Choroid plexus epithelial cell (primary cell): ENCODE results near the gene RETREG1.

ENCODE experiments used
- DNase-seq: peaks from one replicate; pipeline ENCODE4 v3.0.0-alpha.2; 2010; ENCODE audit warnings: low read depth
- H3K4me3 ChIP-seq: 2 replicates; pipeline ENCODE4 v1.5.1; 2011; ENCODE audit warnings: low read depth, mild to moderate bottlenecking, control low read depth, low read length, moderate library complexity
- TF ChIP-seq, protein P1 (sequence below): conservative IDR thresholded peaks from 2 replicates; pipeline ENCODE4 v1.5.1; 2011; ENCODE audit warnings: low read depth, mild to moderate bottlenecking, control low read depth, inconsistent platforms, low read length, moderate library complexity

RETREG1 gene

GRCh38 chr5:16557477-16557876, 59.3 kb downstream of the RETREG1 start:
- TF ChIP-seq, protein P1, sequence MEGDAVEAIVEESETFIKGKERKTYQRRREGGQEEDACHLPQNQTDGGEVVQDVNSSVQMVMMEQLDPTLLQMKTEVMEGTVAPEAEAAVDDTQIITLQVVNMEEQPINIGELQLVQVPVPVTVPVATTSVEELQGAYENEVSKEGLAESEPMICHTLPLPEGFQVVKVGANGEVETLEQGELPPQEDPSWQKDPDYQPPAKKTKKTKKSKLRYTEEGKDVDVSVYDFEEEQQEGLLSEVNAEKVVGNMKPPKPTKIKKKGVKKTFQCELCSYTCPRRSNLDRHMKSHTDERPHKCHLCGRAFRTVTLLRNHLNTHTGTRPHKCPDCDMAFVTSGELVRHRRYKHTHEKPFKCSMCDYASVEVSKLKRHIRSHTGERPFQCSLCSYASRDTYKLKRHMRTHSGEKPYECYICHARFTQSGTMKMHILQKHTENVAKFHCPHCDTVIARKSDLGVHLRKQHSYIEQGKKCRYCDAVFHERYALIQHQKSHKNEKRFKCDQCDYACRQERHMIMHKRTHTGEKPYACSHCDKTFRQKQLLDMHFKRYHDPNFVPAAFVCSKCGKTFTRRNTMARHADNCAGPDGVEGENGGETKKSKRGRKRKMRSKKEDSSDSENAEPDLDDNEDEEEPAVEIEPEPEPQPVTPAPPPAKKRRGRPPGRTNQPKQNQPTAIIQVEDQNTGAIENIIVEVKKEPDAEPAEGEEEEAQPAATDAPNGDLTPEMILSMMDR, result no peak
- H3K4me3 ChIP-seq, result no peak overlapping the region
- DNase-seq, result no peak

GRCh38 chr5:16554110-16554509, 62.7 kb downstream of the RETREG1 start:
- no peak for DNase-seq
- no peak overlapping the region for H3K4me3 ChIP-seq
- TF ChIP-seq, protein P1, result no peak

DNA sequence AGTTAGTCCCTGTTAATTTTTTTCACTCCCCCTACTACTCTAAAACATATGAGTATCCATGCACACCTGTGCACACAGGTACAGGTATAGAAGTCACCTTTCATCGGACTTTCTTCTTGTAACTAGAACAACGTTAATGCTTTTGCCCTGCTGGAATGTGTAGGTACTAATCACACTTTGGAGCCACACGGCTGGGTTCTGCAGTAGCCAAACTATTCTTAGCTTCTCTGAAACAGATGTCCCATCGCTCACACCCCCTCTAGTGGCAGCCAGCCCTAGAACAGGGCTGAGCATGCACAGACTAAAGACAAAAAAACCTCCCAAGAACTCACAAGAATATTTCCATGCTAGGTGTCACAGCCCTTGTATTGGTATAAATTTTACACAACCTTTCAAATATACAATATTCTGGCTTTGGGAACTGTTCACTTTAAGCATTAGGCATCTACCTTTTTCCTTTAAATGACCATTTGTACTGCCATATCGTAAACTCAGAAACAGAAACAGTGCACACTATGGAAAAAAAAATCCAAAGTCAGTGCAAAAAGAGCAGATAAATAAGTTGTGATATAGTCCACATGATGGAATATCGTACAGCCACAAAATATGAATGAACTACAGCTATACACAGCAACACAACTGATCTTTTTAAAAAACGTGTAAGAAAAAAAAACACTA, 64.0 kb downstream of the RETREG1 start:
- DNase-seq, result peak; percentile 87
- TF ChIP-seq, protein P1, result peak; percentile 98
- no peak overlapping the region for H3K4me3 ChIP-seq

DNA sequence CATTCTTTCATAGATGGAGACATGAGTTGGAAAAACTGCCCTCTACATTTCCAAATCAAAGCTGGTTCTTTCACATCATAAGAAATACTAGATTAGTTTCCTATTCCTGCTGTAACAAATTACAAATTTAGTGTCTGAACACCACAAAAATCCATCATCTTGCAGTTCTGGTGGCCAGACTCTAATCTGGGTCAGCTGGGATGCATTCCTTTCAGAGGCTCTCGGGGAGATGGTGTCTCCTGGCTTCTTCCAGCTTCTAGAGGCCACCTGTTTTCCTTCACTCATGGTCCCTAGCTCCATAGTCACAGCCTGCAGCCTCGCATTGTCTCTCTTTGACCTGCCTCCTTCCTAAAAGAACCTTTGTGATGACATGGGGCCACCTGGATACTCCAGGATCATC, 65.2 kb downstream of the RETREG1 start:
- TF ChIP-seq, protein P1, result no peak
- no peak for DNase-seq
- H3K4me3 ChIP-seq, result no peak overlapping the region

GRCh38 chr5:16550316-16550952, 66.4 kb downstream of the RETREG1 start:
- TF ChIP-seq, protein P1, result peak; percentile 92
- DNase-seq, result peak; percentile 80
- no peak overlapping the region for H3K4me3 ChIP-seq

- TF ChIP-seq, protein P1, result no peak
- H3K4me3 ChIP-seq, result no peak overlapping the region
- peak; percentile 40 for DNase-seq
Observed at GRCh38 chr5:16549491-16550206, 67.1 kb downstream of the RETREG1 start.
